Adrenal gland (tissue), 12 donors: Measurements from ENCODE around the gene ELMO2. TPM values are rescaled to one million over a fixed set of nuclear protein-coding genes. Genes with fewer than 3 reads are reported as not detected.

ENCODE experiments used
- DNase-seq, 7 donors: peaks; one replicate each; pipeline ENCODE4 v3.0.0-alpha.2; 2019 to 2020
- H3K27ac ChIP-seq, 5 donors: fragments of 200-600 bp; sonication (generic) in 4 of 5; 1 replicate in 3 of 5; 2 replicates in 2 of 5; pipeline versions ENCODE4 v1.5.1 to v1.8.0; 2016 to 2020; ENCODE audit warnings: mild to moderate bottlenecking in 1 of 5
- H3K27me3 ChIP-seq: fragments of 200-600 bp; 2 replicates; pipeline ENCODE4 v1.8.0; 2021
- H3K36me3 ChIP-seq, 2 donors: fragments of 200-600 bp; replicated peaks in 1 of 2; 1 replicate in 1 of 2; 2 replicates in 1 of 2; pipeline versions ENCODE4 v1.5.1 to v1.8.0; 2018 to 2022
- H3K4me1 ChIP-seq, 2 donors: fragments of 200-600 bp; replicated peaks in 1 of 2; 1 replicate in 1 of 2; 2 replicates in 1 of 2; pipeline versions ENCODE4 v1.5.1 to v1.8.0; 2018 to 2021
- H3K4me3 ChIP-seq, 4 donors: fragments of 200-600 bp; sonication (generic) in 3 of 4; one replicate each; pipeline ENCODE4 v1.5.1; 2016 to 2018
- H3K9me3 ChIP-seq, 3 donors: fragments of 200-600 bp; sonication (generic) in 1 of 3; replicated peaks in 1 of 3; 1 replicate in 2 of 3; 2 replicates in 1 of 3; pipeline versions ENCODE4 v1.5.1 to v1.8.0; 2016 to 2021
- CTCF ChIP-seq, 6 experiments: fragments of 450-650 bp in 4 of 6; fragments of 200-600 bp in 2 of 6; sonication (generic) in 1 of 6; IDR thresholded peaks; 1 replicate in 5 of 6; 2 replicates in 1 of 6; pipeline versions ENCODE4 v1.5.1 to v1.8.0; 2016 to 2021; ENCODE audit warnings: antibody characterized with exemption in 6 of 6, mild to moderate bottlenecking in 2 of 6, moderate library complexity in 1 of 6
- POLR2A ChIP-seq, 2 donors: fragments of 450-650 bp; IDR thresholded peaks; one replicate each; pipeline ENCODE4 v1.6.1; 2017; ENCODE audit warnings: antibody characterized with exemption in 2 of 2, mild to moderate bottlenecking in 2 of 2, moderate library complexity in 1 of 2
- WGBS, 4 donors: extraction: QIAGEN DNeasy Blood & Tissue Kit in 2 of 4; methylation state at CpG; one replicate each; pipeline versions ENCODE4 v1.1.5 to v1.1.7; 2013 to 2017; 5-methylcytosine and 5-hydroxymethylcytosine counted together
- intact Hi-C, 2 donors: fragments of 100-400 bp; cut with DNase I; formaldehyde crosslinking; loops; one replicate each; pipeline versions ENCODE4 v1.14.1 to v1.15.0; 2022 to 2023
- polyA plus RNA-seq, 3 donors: library from polyadenylated mRNA; stranded (reverse); fragments of 200-250 nt in 2 of 3; fragments of 350-450 nt in 1 of 3; fragmentation: Illumina TruSeq in 1 of 3; extraction: RNeasy Lipid Tissue Mini Kit (QIAGEN cat#74804) in 1 of 3; gene quantifications; one replicate each; pipeline ENCODE4 v1.2.3, GENCODE V29; 2013 to 2014
- total RNA-seq, 9 donors: library from RNA; depleted of rRNA in 4 of 9; stranded (reverse); fragments of >200 nt in 4 of 9; fragments of 120-200 nt in 1 of 9; fragmentation: NEBNext Ultra II Directional in 1 of 9; extraction: Animal tissue kit (Norgen Biotek cat#: 25700) in 1 of 9; gene quantifications; one replicate each; pipeline versions ENCODE4 v1.1.0 to v1.2.4, GENCODE V29; 2013 to 2023
- donor health status: healthy with polysubstance abuse.
- donor health status: Bipolar disorder and iron deficiency.
- donor health status: DM: yes; HTN: yes; CAD: no.
- donor health status: DM: no; HTN: no; CAD: no.
- donor health status: DM: no; HTN: no; CAD: no.
- donor health status: DM: yes; HTN: yes; CAD: no.

The ELMO2 gene
- total and polyA plus RNA-seq, 12 donors: 36.2 to 69.0 (median 51.7) TPM

- no peaks in the 10 kb centered on the region for H3K9me3 ChIP-seq
- H3K4me1 ChIP-seq: peaks cover under 1 to 14% of the 10 kb centered on the region in 2 donors
- intact Hi-C loops: loop anchor here (5.0 to 10.0 kb wide), 2 partner anchors 212 to 220 kb away; no protein-coding TSS in a partner anchor
- DNase-seq: no peak
- no peak overlapping the region for H3K27ac ChIP-seq
- 57 to 81% (median 67%) methylated on average over 8 of the region's 8 CpGs for WGBS, 4 donors
- peaks cover 12% of the 10 kb centered on the region for H3K27me3 ChIP-seq
- no peaks in the 10 kb centered on the region for H3K36me3 ChIP-seq
- H3K4me3 ChIP-seq: no peak overlapping the region
- TF ChIP-seq CTCF (IDR thresholded peaks at IDR 0.05): no peak
- no peak for TF ChIP-seq POLR2A (IDR thresholded peaks at IDR 0.05)
These were observed 61.8 kb downstream of the ELMO2 start for GRCh38 chr20:46344488-46345162.

- H3K4me1 ChIP-seq: peaks cover 0 to 7% of the 10 kb centered on the region in 2 donors
- no peak for DNase-seq
- H3K36me3 ChIP-seq: no peaks in the 10 kb centered on the region
- peaks cover 12% of the 10 kb centered on the region for H3K27me3 ChIP-seq
- 62 to 72% (median 64%) methylated on average over 2 of the region's 2 CpGs; no CpG with 5 or more reads in 1 of the 4 donors for WGBS, 4 donors
- H3K9me3 ChIP-seq: no peaks in the 10 kb centered on the region
- intact Hi-C loops: loop anchor here in 1 of 2 donors (10.0 kb wide), 1 partner anchor 219 kb away; no protein-coding TSS in a partner anchor
- H3K4me3 ChIP-seq: no peak overlapping the region
- no peak overlapping the region for H3K27ac ChIP-seq
- TF ChIP-seq POLR2A (IDR thresholded peaks at IDR 0.05) (no peak), CTCF (IDR thresholded peaks at IDR 0.05) (no peak)
These were observed 62.4 kb downstream of the ELMO2 start for GRCh38 chr20:46343975-46344357.

- Histone ChIP-seq H3K27me3 (peaks cover 12% of the 10 kb centered on the region), H3K36me3 (no peaks in the 10 kb centered on the region), H3K4me3 (no peak overlapping the region), H3K4me1 (peaks cover 0 to 7% of the 10 kb centered on the region in 2 donors), H3K27ac (no peak overlapping the region), H3K9me3 (no peaks in the 10 kb centered on the region)
- no peak for TF ChIP-seq POLR2A (IDR thresholded peaks at IDR 0.05)
- TF ChIP-seq CTCF (IDR thresholded peaks at IDR 0.05): no peak
- 2 to 11% (median 8%) methylated on average over 15 to 17 of the region's 17 CpGs for WGBS, 4 donors
- intact Hi-C loops: loop anchor here in 1 of 2 donors (10.0 kb wide), 1 partner anchor 219 kb away; no protein-coding TSS in a partner anchor
- no peak for DNase-seq
These were observed 63.0 kb downstream of the ELMO2 start for GRCh38 chr20:46343348-46343974.

- Histone ChIP-seq H3K4me1 (peaks cover 0 to 7% of the 10 kb centered on the region in 2 donors), H3K9me3 (no peaks in the 10 kb centered on the region), H3K27ac (no peak overlapping the region), H3K4me3 (no peak overlapping the region), H3K27me3 (peaks cover 12% of the 10 kb centered on the region), H3K36me3 (no peaks in the 10 kb centered on the region)
- TF ChIP-seq CTCF (IDR thresholded peaks at IDR 0.05): no peak
- no peak for TF ChIP-seq POLR2A (IDR thresholded peaks at IDR 0.05)
- 42 to 60% (median 53%) methylated on average over 10 to 17 of the region's 17 CpGs for WGBS, 4 donors
- DNase-seq: no peak
- intact Hi-C loops: loop anchor here in 1 of 2 donors (10.0 kb wide), 1 partner anchor 218 kb away; no protein-coding TSS in a partner anchor
These were observed 63.7 kb downstream of the ELMO2 start for GRCh38 chr20:46342451-46343347.
